ENCODE measurements around the gene SCLT1. TPM values are rescaled to one million over a fixed set of nuclear protein-coding genes. Genes with fewer than 3 reads are reported as not detected.

SCLT1 gene
- total RNA-seq, 2 donors from 2014 or later: 9.5 to 14.0 TPM

- H3K27me3 ChIP-seq (replicated peaks; ENCODE audit: insufficient read depth): no peaks in the 10 kb centered on the region
- H3K27ac ChIP-seq: no peak overlapping the region
- TF ChIP-seq, protein P1, sequence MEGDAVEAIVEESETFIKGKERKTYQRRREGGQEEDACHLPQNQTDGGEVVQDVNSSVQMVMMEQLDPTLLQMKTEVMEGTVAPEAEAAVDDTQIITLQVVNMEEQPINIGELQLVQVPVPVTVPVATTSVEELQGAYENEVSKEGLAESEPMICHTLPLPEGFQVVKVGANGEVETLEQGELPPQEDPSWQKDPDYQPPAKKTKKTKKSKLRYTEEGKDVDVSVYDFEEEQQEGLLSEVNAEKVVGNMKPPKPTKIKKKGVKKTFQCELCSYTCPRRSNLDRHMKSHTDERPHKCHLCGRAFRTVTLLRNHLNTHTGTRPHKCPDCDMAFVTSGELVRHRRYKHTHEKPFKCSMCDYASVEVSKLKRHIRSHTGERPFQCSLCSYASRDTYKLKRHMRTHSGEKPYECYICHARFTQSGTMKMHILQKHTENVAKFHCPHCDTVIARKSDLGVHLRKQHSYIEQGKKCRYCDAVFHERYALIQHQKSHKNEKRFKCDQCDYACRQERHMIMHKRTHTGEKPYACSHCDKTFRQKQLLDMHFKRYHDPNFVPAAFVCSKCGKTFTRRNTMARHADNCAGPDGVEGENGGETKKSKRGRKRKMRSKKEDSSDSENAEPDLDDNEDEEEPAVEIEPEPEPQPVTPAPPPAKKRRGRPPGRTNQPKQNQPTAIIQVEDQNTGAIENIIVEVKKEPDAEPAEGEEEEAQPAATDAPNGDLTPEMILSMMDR (IDR thresholded peaks at IDR 0.05): no peak
- DNase-seq (ENCODE audit: low spot score): no peak
- ATAC-seq (ENCODE audit: insufficient number of reproducible peaks, low FRiP score, low read depth): no peak
- H3K9me3 ChIP-seq: no peaks in the 10 kb centered on the region
- no peaks in the 10 kb centered on the region for H3K4me1 ChIP-seq (ENCODE audit: control insufficient read depth in 1 of 2, low read depth in 2 of 2)
- no peak overlapping the region for H3K4me3 ChIP-seq
- peaks cover 18% of the 10 kb centered on the region for H3K36me3 ChIP-seq
These were observed 217.1 kb downstream of the SCLT1 start for GRCh38 chr4:128876200-128876599.

GRCh38 chr4:128871948-128872347 is 221.4 kb downstream of the SCLT1 start:
- DNase-seq (ENCODE audit: low spot score): no peak
- TF ChIP-seq, protein P1 (IDR thresholded peaks at IDR 0.05): no peak
- no peak for ATAC-seq (ENCODE audit: insufficient number of reproducible peaks, low FRiP score, low read depth)
- Histone ChIP-seq H3K4me3 (no peak overlapping the region), H3K9me3 (no peaks in the 10 kb centered on the region), H3K27me3 (replicated peaks; ENCODE audit: insufficient read depth) (no peaks in the 10 kb centered on the region), H3K27ac (no peak overlapping the region), H3K36me3 (peaks cover 37% of the 10 kb centered on the region), H3K4me1 (ENCODE audit: control insufficient read depth in 1 of 2, low read depth in 2 of 2) (no peaks in the 10 kb centered on the region)

DNA sequence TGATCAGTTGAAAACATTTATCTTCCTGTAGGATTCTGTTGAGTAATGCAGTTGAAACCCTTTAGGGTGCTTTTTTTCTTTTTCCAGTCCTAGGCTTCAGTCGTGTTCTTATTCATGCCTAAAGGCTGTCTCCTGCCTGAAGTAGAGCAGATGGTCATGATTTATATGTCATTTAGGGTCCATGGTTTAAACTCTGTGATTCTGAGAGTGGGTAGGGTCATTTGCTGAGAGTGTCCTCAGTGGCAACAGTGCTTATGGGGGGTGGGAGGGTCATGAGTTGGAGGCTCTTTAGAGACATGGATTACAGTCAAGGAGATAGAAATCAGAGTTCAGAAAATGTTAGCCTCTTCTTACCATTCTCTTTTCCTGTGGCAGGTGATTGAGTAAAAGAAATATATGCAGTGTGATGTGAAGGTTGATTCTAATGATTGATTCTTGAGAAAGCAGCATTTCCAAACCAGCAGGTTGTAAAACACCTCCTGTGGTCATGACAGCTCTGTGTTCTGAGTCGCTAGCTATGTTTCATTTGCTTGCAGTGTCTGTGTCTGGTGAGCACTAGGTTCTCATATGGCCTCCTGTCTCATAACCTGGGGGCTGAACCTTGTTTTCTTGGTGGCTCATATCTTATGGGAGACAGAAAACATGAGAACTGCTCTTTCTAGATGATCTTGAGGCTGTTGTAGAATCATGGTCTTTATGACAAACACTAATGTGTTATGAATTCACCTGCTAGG is 223.4 kb downstream of the SCLT1 start:
- ATAC-seq (ENCODE audit: insufficient number of reproducible peaks, low FRiP score, low read depth) (no peak), DNase-seq (ENCODE audit: low spot score) (no peak)
- H3K4me1 ChIP-seq (ENCODE audit: control insufficient read depth in 1 of 2, low read depth in 2 of 2): no peaks in the 10 kb centered on the region
- H3K36me3 ChIP-seq: peaks cover 42% of the 10 kb centered on the region
- H3K4me3 ChIP-seq: no peak overlapping the region
- H3K27me3 ChIP-seq (replicated peaks; ENCODE audit: insufficient read depth): no peaks in the 10 kb centered on the region
- no peak overlapping the region for H3K27ac ChIP-seq
- TF ChIP-seq, protein P1 (IDR thresholded peaks at IDR 0.05): no peak
- H3K9me3 ChIP-seq: no peaks in the 10 kb centered on the region

DNA sequence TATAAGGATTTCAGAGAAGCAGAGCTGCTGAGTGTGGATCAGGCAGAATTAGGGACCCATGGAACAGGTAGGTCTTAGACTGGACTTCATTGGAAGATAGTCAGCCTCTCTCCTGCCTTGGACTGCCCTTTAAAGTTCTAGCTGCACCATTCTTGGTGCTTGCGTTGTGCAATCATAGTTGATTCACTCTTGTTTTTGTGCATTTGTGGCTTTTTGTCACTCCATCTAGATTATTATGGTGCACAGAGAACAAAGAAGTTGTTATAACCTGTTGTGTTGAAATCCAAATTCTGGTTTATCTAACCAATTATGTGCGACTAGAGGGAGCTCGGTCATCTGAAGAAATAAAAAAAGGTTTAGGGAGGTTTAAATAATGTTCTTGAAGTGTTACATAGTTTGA is 224.6 kb downstream of the SCLT1 start:
- H3K27me3 ChIP-seq (replicated peaks; ENCODE audit: insufficient read depth): no peaks in the 10 kb centered on the region
- no peaks in the 10 kb centered on the region for H3K4me1 ChIP-seq (ENCODE audit: control insufficient read depth in 1 of 2, low read depth in 2 of 2)
- TF ChIP-seq, protein P1 (IDR thresholded peaks at IDR 0.05): no peak
- H3K27ac ChIP-seq: no peak overlapping the region
- H3K36me3 ChIP-seq: peaks cover 42% of the 10 kb centered on the region
- DNase-seq (ENCODE audit: low spot score) (no peak), ATAC-seq (ENCODE audit: insufficient number of reproducible peaks, low FRiP score, low read depth) (no peak)
- H3K4me3 ChIP-seq: no peak overlapping the region
- no peaks in the 10 kb centered on the region for H3K9me3 ChIP-seq

DNA sequence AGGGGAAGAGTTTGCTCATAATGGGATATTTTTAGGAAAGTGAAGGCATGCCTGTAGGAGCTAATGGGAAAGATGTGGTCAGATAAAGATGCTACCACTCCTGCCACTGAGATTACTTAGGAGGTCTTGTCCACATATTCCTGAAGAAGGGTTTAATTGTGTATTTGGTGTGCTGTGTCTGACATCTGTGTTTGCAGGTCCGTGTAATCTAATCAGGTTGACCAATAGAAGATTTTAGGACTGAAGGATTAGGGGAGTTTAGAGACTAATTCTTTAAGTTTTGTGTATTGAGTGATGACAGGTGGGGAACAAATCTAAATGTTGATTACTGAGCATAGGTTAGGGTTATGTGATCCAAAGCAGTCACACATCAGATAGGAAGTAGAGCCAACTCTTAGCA is 226.6 kb downstream of the SCLT1 start:
- Histone ChIP-seq H3K4me3 (no peak overlapping the region), H3K4me1 (ENCODE audit: control insufficient read depth in 1 of 2, low read depth in 2 of 2) (peaks cover 4% of the 10 kb centered on the region in 2 donors), H3K36me3 (peaks cover 37% of the 10 kb centered on the region), H3K27me3 (replicated peaks; ENCODE audit: insufficient read depth) (no peaks in the 10 kb centered on the region), H3K9me3 (no peaks in the 10 kb centered on the region), H3K27ac (no peak overlapping the region)
- TF ChIP-seq, protein P1 (IDR thresholded peaks at IDR 0.05): no peak
- ATAC-seq (ENCODE audit: insufficient number of reproducible peaks, low FRiP score, low read depth): no peak
- no peak for DNase-seq (ENCODE audit: low spot score)
